ENCODE results near the gene CDC42EP3.

The CDC42EP3 gene

GRCh38 chr2:37706334-37707183, 35.1 kb upstream of the CDC42EP3 start:
- peaks cover 6% of the 10 kb centered on the region for H3K27me3 ChIP-seq (ENCODE audit: insufficient read depth, low read length, poor library complexity)
- no peaks in the 10 kb centered on the region for H3K9me3 ChIP-seq (ENCODE audit: insufficient read depth, low read length, severe bottlenecking)
- TF ChIP-seq CTCF (IDR thresholded peaks at IDR 0.05; ENCODE audit: borderline replicate concordance, extremely low read depth, low read length, poor library complexity, severe bottlenecking) (no peak), EZH2 (IDR thresholded peaks at IDR 0.05; ENCODE audit: borderline replicate concordance, low read depth, low read length, severe bottlenecking) (no peak)
- no peaks in the 10 kb centered on the region for H3K4me1 ChIP-seq (ENCODE audit: insufficient read depth, low read length)
- H3K36me3 ChIP-seq (ENCODE audit: insufficient read depth, low read length): no peaks in the 10 kb centered on the region
- H2AFZ ChIP-seq (ENCODE audit: low read depth, low read length): no peak overlapping the region
- no peak overlapping the region for H3K4me2 ChIP-seq (ENCODE audit: insufficient read depth, low read length)
- H3K79me2 ChIP-seq (ENCODE audit: insufficient read depth, low read length): no peaks in the 10 kb centered on the region
- no peaks in the 10 kb centered on the region for H4K20me1 ChIP-seq (ENCODE audit: insufficient read depth, low read length)
- H3K27ac ChIP-seq (ENCODE audit: low read length): no peak overlapping the region
- H3K9ac ChIP-seq (ENCODE audit: low read depth, low read length): no peak overlapping the region
- DNase-seq (no peak), ATAC-seq (ENCODE audit: insufficient read depth, low read depth) (no peak)
- no peak overlapping the region for H3K4me3 ChIP-seq (ENCODE audit: low read depth in 1 of 2, low read length in 2 of 2)

- no peak overlapping the region for H3K27ac ChIP-seq (ENCODE audit: low read length)
- H3K4me2 ChIP-seq (ENCODE audit: insufficient read depth, low read length): no peak overlapping the region
- H3K9ac ChIP-seq (ENCODE audit: low read depth, low read length): no peak overlapping the region
- H4K20me1 ChIP-seq (ENCODE audit: insufficient read depth, low read length): no peaks in the 10 kb centered on the region
- no peaks in the 10 kb centered on the region for H3K79me2 ChIP-seq (ENCODE audit: insufficient read depth, low read length)
- no peaks in the 10 kb centered on the region for H3K9me3 ChIP-seq (ENCODE audit: insufficient read depth, low read length, severe bottlenecking)
- TF ChIP-seq CTCF (IDR thresholded peaks at IDR 0.05; ENCODE audit: borderline replicate concordance, extremely low read depth, low read length, poor library complexity, severe bottlenecking) (no peak), EZH2 (IDR thresholded peaks at IDR 0.05; ENCODE audit: borderline replicate concordance, low read depth, low read length, severe bottlenecking) (no peak)
- no peak overlapping the region for H3K4me3 ChIP-seq (ENCODE audit: low read depth in 1 of 2, low read length in 2 of 2)
- no peak overlapping the region for H2AFZ ChIP-seq (ENCODE audit: low read depth, low read length)
- no peaks in the 10 kb centered on the region for H3K36me3 ChIP-seq (ENCODE audit: insufficient read depth, low read length)
- peaks cover 6% of the 10 kb centered on the region for H3K27me3 ChIP-seq (ENCODE audit: insufficient read depth, low read length, poor library complexity)
- ATAC-seq (ENCODE audit: insufficient read depth, low read depth) (no peak), DNase-seq (no peak)
- no peaks in the 10 kb centered on the region for H3K4me1 ChIP-seq (ENCODE audit: insufficient read depth, low read length)
Measured at GRCh38 chr2:37705191-37705590, 33.7 kb upstream of the CDC42EP3 start.

- H3K27me3 ChIP-seq (ENCODE audit: insufficient read depth, low read length, poor library complexity): no peaks in the 10 kb centered on the region
- no peak overlapping the region for H3K4me3 ChIP-seq (ENCODE audit: low read depth in 1 of 2, low read length in 2 of 2)
- DNase-seq (no peak), ATAC-seq (ENCODE audit: insufficient read depth, low read depth) (no peak)
- H3K79me2 ChIP-seq (ENCODE audit: insufficient read depth, low read length): no peaks in the 10 kb centered on the region
- no peak overlapping the region for H3K9ac ChIP-seq (ENCODE audit: low read depth, low read length)
- H3K36me3 ChIP-seq (ENCODE audit: insufficient read depth, low read length): no peaks in the 10 kb centered on the region
- H3K4me2 ChIP-seq (ENCODE audit: insufficient read depth, low read length): no peak overlapping the region
- no peak overlapping the region for H2AFZ ChIP-seq (ENCODE audit: low read depth, low read length)
- no peaks in the 10 kb centered on the region for H3K9me3 ChIP-seq (ENCODE audit: insufficient read depth, low read length, severe bottlenecking)
- TF ChIP-seq CTCF (IDR thresholded peaks at IDR 0.05; ENCODE audit: borderline replicate concordance, extremely low read depth, low read length, poor library complexity, severe bottlenecking) (no peak), EZH2 (IDR thresholded peaks at IDR 0.05; ENCODE audit: borderline replicate concordance, low read depth, low read length, severe bottlenecking) (no peak)
- no peak overlapping the region for H3K27ac ChIP-seq (ENCODE audit: low read length)
- no peaks in the 10 kb centered on the region for H3K4me1 ChIP-seq (ENCODE audit: insufficient read depth, low read length)
- no peaks in the 10 kb centered on the region for H4K20me1 ChIP-seq (ENCODE audit: insufficient read depth, low read length)
Measured at GRCh38 chr2:37698931-37699481, 27.6 kb upstream of the CDC42EP3 start.

Measured in DND-41 (cell line).